Astrocyte of the cerebellum (primary cell): ENCODE measurements around the gene EEF1AKMT2.

ENCODE experiments used
- DNase-seq: peaks from one replicate; pipeline ENCODE4 v3.0.0-alpha.2; 2011; ENCODE audit warnings: low read depth
- H3K4me3 ChIP-seq: 2 replicates; pipeline ENCODE4 v1.5.1; 2011; ENCODE audit warnings: mild to moderate bottlenecking, low read depth, low read length, moderate library complexity
- CTCF ChIP-seq: IDR thresholded peaks from 2 replicates; pipeline ENCODE4 v1.5.1; 2012; ENCODE audit warnings: low read length, low read depth, moderate library complexity, mild to moderate bottlenecking; ENCODE audit errors: missing control alignments
- in situ Hi-C: cut with HindIII; loops from 2 replicates; pipeline ENCODE4 v1.10.0; 2017; ENCODE audit warnings: low sequenced_read_pairs

EEF1AKMT2 gene

GRCh38 chr10:124791547-124792348 is at the start of gene EEF1AKMT2:
Gene EEF1AKMT2, minus strand, starts transcription at chr10:124791887. Its CDS starts 54 bp downstream, at chr10:124791833.
- peak; percentile 56 for DNase-seq
- TF ChIP-seq CTCF = no peak
- H3K4me3 ChIP-seq = peak within 1 kb of the TSS; percentile 76
- in situ Hi-C loops = no loop called here

GRCh38 chr10:124837687-124838086 is 46.0 kb upstream of the EEF1AKMT2 start:
- in situ Hi-C loops = no loop called here
- H3K4me3 ChIP-seq = no peak overlapping the region
- TF ChIP-seq CTCF = no peak

GRCh38 chr10:124831116-124831515 is 39.4 kb upstream of the EEF1AKMT2 start:
- no peak overlapping the region for H3K4me3 ChIP-seq
- no peak for DNase-seq
- no peak for TF ChIP-seq CTCF
- in situ Hi-C loops = no loop called here

More at GRCh38 chr10:124837687-124838086, 46.0 kb upstream of the EEF1AKMT2 start:
- no peak for DNase-seq

GRCh38 chr10:124830445-124830844 is 38.8 kb upstream of the EEF1AKMT2 start:
- no peak overlapping the region for H3K4me3 ChIP-seq
- in situ Hi-C loops = no loop called here
- TF ChIP-seq CTCF = no peak
- DNase-seq = no peak

GRCh38 chr10:124829447-124830115 is 37.9 kb upstream of the EEF1AKMT2 start:
- in situ Hi-C loops = no loop called here
- no peak for DNase-seq
- H3K4me3 ChIP-seq = no peak overlapping the region
- TF ChIP-seq CTCF = no peak

GRCh38 chr10:124827474-124827873 is 35.8 kb upstream of the EEF1AKMT2 start:
- DNase-seq = peak; percentile 16
- TF ChIP-seq CTCF = peak; percentile 45
- H3K4me3 ChIP-seq = no peak overlapping the region
- in situ Hi-C loops = no loop called here
